ENCODE results near the gene ZNF48.

Gene ZNF48

DNA sequence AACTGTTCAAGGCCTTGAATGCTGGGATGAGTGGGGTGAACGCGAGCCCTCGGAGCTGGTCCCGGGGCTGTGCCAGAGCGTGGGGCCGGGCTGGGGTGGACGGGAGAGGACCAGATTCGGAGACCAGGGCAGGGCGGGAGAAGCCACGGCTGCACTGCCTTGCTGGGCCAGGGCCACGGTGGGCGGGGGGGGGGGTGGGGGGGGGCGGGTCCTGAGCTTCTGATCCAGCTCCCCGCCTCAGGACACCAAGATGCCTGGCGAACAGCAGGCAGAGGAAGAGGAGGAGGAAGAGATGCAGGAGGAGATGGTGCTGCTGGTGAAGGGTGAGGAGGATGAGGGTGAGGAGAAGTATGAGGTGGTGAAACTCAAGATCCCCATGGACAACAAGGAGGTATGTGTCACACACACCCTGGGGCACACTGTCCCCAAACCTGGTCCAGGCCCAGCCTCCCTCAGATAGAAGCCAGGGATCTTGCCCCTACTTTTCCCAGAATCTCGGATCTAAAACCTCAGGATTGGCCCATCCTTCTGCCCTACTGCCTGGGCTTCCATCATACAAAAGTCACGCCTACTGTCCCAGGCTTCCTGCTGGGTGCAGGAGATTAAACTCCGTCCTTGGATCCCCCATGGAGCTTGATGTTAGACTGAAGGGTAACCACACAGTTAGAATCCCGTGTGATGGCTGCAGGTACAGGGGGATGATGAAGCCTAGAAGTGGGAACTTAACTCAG lies 12.7 kb downstream of the ZNF48 start:
- Histone ChIP-seq H3K36me3 (ENCODE audit: control insufficient read depth in 1 of 2, insufficient read depth in 2 of 2, low read depth in 1 of 2, low read length in 2 of 2) (peaks cover 9 to 24% of the 10 kb centered on the region in 2 experiments), H3K4me2 (ENCODE audit: low read length, poor library complexity, severe bottlenecking) (peak overlapping the region; percentile 72), H3K23ac (ENCODE audit: low read length in 2 of 2) (peak overlapping the region in 1 of 2 experiments; percentile 79), H3K14ac (ENCODE audit: low read length in 2 of 2) (peak overlapping the region in 1 of 2 experiments; percentile 74), H4K91ac (ENCODE audit: low read length) (peak overlapping the region; percentile 84), H3K18ac (ENCODE audit: low read depth in 1 of 2, low read length in 2 of 2) (peak overlapping the region; percentile 81 to 86), H3K4ac (ENCODE audit: low read depth in 1 of 2, low read length in 2 of 2) (peak overlapping the region; percentile 71 to 78), H3K27ac (ENCODE audit: low read length, poor library complexity, severe bottlenecking) (peak overlapping the region; percentile 77), H3K9ac (ENCODE audit: low read length) (peak overlapping the region; percentile 94), H2BK15ac (ENCODE audit: low read depth, poor library complexity, severe bottlenecking) (peak overlapping the region; percentile 74), H4K8ac (ENCODE audit: low read length) (peak overlapping the region; percentile 14), H3K27me3 (ENCODE audit: control insufficient read depth in 1 of 2, insufficient read depth in 1 of 2, low read length in 2 of 2) (no peaks in the 10 kb centered on the region), H2BK12ac (ENCODE audit: low read length in 2 of 2) (no peak overlapping the region), H2BK120ac (ENCODE audit: low read depth, low read length) (peak overlapping the region; percentile 13), H2BK5ac (ENCODE audit: low read depth, low read length, poor library complexity, severe bottlenecking) (peak overlapping the region; percentile 62), H3K4me1 (ENCODE audit: control insufficient read depth, insufficient read depth, low read depth, low read length) (peaks cover 18% of the 10 kb centered on the region), H2AFZ (ENCODE audit: low read depth, low read length) (peak overlapping the region; percentile 91), H2AK5ac (ENCODE audit: low read length, severe bottlenecking) (no peak overlapping the region), H3K9me3 (ENCODE audit: control insufficient read depth, low read length) (no peaks in the 10 kb centered on the region), H3K4me3 (ENCODE audit: insufficient read depth in 1 of 2, low read depth in 1 of 2, low read length in 2 of 2) (peak overlapping the region; percentile 82 to 90), H3K79me1 (replicated peaks; ENCODE audit: low read length, poor library complexity, severe bottlenecking) (peaks cover 12% of the 10 kb centered on the region)
- WGBS, result 41% methylated on average over 6 of the region's 19 CpGs
- peak; percentile 40 for DNase-seq

DNA sequence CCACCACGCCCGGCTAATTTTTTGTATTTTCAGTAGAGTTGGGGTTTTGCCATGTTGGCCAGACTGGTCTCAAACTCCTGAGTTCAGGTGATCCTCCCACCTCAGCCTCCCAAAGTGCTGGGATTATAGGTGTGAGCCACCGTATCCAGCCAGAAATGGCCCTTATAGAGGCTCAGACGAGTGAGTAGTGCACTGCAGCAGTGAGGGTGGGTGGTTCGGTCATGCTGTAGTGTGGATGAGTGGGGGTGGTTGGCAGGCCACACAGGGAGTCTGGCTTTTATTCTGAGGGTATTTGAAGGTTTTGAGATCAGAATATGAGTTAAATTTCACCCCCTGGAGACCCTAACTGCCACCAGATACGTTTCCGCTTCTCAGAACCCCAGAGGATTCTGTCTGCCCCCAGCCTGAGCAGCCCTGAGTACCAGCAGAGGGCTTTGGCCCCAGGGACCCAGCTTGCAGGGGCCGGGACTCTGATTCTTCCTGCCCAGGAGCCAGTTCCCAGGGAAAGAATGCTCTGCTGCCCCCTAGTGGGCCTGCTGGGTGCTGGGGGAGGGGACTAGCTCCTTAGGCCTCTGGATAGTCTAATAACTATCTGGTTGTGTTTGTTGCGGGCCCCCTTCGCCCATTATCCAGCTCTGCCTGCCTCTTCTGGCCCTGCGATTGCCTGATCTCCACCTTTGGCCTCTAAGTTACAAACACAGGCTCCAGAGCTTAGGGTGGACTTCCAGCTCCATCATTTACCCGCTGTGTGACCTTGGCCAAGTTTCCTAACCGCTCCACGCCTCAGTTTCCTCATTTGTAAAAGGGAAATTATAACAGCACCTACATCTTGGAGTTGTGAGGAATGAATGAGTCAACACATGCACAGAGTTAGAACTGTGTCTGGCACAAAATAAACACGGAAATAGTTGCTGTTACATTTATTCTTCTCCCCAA lies 14.2 kb downstream of the ZNF48 start:
- no peak overlapping the region for H2BK12ac ChIP-seq (ENCODE audit: low read length in 2 of 2)
- 51% methylated on average over 15 of the region's 15 CpGs for WGBS

DNA sequence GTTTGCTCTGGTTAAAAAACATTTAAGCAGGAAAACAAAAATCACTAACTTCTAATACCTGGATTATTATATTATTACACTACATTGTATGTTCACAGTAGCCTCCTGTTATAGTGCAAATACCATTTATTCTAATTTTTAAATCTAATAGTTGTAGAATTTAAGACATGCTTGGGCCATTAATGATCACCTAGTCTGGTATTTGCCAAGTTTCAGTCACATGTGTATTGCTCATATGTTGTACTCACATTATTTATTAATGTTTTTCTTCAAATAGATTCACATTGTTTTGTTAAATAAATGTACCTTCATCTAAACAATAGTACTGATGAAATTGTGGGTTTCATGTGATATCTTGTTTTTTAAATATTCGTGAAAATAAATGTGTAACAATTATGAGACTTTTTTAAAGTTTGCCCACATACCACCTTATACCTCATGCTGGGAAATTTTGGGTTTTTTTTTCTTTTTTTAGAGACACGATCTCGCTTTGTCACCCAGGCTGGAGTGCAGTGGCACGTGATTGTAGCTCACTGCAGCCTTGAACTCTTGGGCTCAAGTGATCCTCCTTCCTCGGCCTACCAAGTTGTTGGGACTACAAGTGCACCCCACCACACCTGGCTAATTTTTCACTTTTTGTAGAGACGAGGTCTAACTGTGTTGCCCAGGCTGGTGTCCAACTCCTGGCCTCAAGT lies 18.0 kb downstream of the ZNF48 start:
- peak overlapping the region; percentile 44 for H3K27ac ChIP-seq (ENCODE audit: low read length, poor library complexity, severe bottlenecking)
- H4K8ac ChIP-seq (ENCODE audit: low read length), result no peak overlapping the region
- peak overlapping the region; percentile 69 for H3K9ac ChIP-seq (ENCODE audit: low read length)
- H2AFZ ChIP-seq (ENCODE audit: low read depth, low read length), result no peak overlapping the region
- peak overlapping the region; percentile 91 for H2AK5ac ChIP-seq (ENCODE audit: low read length, severe bottlenecking)
- H3K4me1 ChIP-seq (ENCODE audit: control insufficient read depth, insufficient read depth, low read depth, low read length), result peaks cover 28% of the 10 kb centered on the region
- no peak overlapping the region for H2BK5ac ChIP-seq (ENCODE audit: low read depth, low read length, poor library complexity, severe bottlenecking)
- no peak for DNase-seq
- H3K36me3 ChIP-seq (ENCODE audit: control insufficient read depth in 1 of 2, insufficient read depth in 2 of 2, low read depth in 1 of 2, low read length in 2 of 2), result peaks cover 29 to 46% of the 10 kb centered on the region in 2 experiments
- no peak overlapping the region for H2BK12ac ChIP-seq (ENCODE audit: low read length in 2 of 2)
- no peak overlapping the region for H3K4me2 ChIP-seq (ENCODE audit: low read length, poor library complexity, severe bottlenecking)
- no peaks in the 10 kb centered on the region for H3K9me3 ChIP-seq (ENCODE audit: control insufficient read depth, low read length)
- no peak overlapping the region for H3K4me3 ChIP-seq (ENCODE audit: insufficient read depth in 1 of 2, low read depth in 1 of 2, low read length in 2 of 2)
- H3K4ac ChIP-seq (ENCODE audit: low read depth in 1 of 2, low read length in 2 of 2), result no peak overlapping the region
- no peak overlapping the region for H3K14ac ChIP-seq (ENCODE audit: low read length in 2 of 2)
- H3K18ac ChIP-seq (ENCODE audit: low read depth in 1 of 2, low read length in 2 of 2), result no peak overlapping the region
- H2BK15ac ChIP-seq (ENCODE audit: low read depth, poor library complexity, severe bottlenecking), result no peak overlapping the region
- no peaks in the 10 kb centered on the region for H3K27me3 ChIP-seq (ENCODE audit: control insufficient read depth in 1 of 2, insufficient read depth in 1 of 2, low read length in 2 of 2)
- H4K91ac ChIP-seq (ENCODE audit: low read length), result no peak overlapping the region
- 95% methylated on average over 5 of the region's 6 CpGs for WGBS
- no peak overlapping the region for H3K23ac ChIP-seq (ENCODE audit: low read length in 2 of 2)
- H2BK120ac ChIP-seq (ENCODE audit: low read depth, low read length), result no peak overlapping the region
- peaks cover 26% of the 10 kb centered on the region for H3K79me1 ChIP-seq (replicated peaks; ENCODE audit: low read length, poor library complexity, severe bottlenecking)

More for the DNA sequence above, 14.2 kb downstream of the ZNF48 start:
- H3K27me3 ChIP-seq (ENCODE audit: control insufficient read depth in 1 of 2, insufficient read depth in 1 of 2, low read length in 2 of 2), result no peaks in the 10 kb centered on the region
- no peak overlapping the region for H2BK120ac ChIP-seq (ENCODE audit: low read depth, low read length)
- no peak overlapping the region for H3K18ac ChIP-seq (ENCODE audit: low read depth in 1 of 2, low read length in 2 of 2)
- peak overlapping the region; percentile 46 for H4K8ac ChIP-seq (ENCODE audit: low read length)
- H3K9me3 ChIP-seq (ENCODE audit: control insufficient read depth, low read length), result no peaks in the 10 kb centered on the region
- H3K14ac ChIP-seq (ENCODE audit: low read length in 2 of 2), result no peak overlapping the region
- H3K23ac ChIP-seq (ENCODE audit: low read length in 2 of 2), result no peak overlapping the region
- H3K79me1 ChIP-seq (replicated peaks; ENCODE audit: low read length, poor library complexity, severe bottlenecking), result peaks cover 17% of the 10 kb centered on the region
- no peak overlapping the region for H3K4ac ChIP-seq (ENCODE audit: low read depth in 1 of 2, low read length in 2 of 2)
- H2BK5ac ChIP-seq (ENCODE audit: low read depth, low read length, poor library complexity, severe bottlenecking), result no peak overlapping the region
- H4K91ac ChIP-seq (ENCODE audit: low read length), result no peak overlapping the region
- peaks cover 22% of the 10 kb centered on the region for H3K4me1 ChIP-seq (ENCODE audit: control insufficient read depth, insufficient read depth, low read depth, low read length)
- H3K27ac ChIP-seq (ENCODE audit: low read length, poor library complexity, severe bottlenecking), result peak overlapping the region; percentile 7
- H3K36me3 ChIP-seq (ENCODE audit: control insufficient read depth in 1 of 2, insufficient read depth in 2 of 2, low read depth in 1 of 2, low read length in 2 of 2), result peaks cover 15 to 35% of the 10 kb centered on the region in 2 experiments
- no peak overlapping the region for H2BK15ac ChIP-seq (ENCODE audit: low read depth, poor library complexity, severe bottlenecking)
- H3K4me3 ChIP-seq (ENCODE audit: insufficient read depth in 1 of 2, low read depth in 1 of 2, low read length in 2 of 2), result peak overlapping the region in 1 of 2 experiments; percentile 56
- no peak overlapping the region for H2AK5ac ChIP-seq (ENCODE audit: low read length, severe bottlenecking)
- peak; percentile 89 for DNase-seq
- H2AFZ ChIP-seq (ENCODE audit: low read depth, low read length), result no peak overlapping the region
- H3K9ac ChIP-seq (ENCODE audit: low read length), result peak overlapping the region; percentile 71
- H3K4me2 ChIP-seq (ENCODE audit: low read length, poor library complexity, severe bottlenecking), result peak overlapping the region; percentile 20

Measured in mesenchymal stem cell (in vitro differentiated cells and primary cell).